Measurements from ENCODE around the gene SLC9A2. TPM values are rescaled to one million over a fixed set of nuclear protein-coding genes. Genes with fewer than 3 reads are reported as not detected.

Gene SLC9A2
- polyA plus RNA-seq, 3 donors: not detected

GRCh38 chr2:102736410-102737409, 117.4 kb downstream of the SLC9A2 start:
- Histone ChIP-seq H4K20me1 (ENCODE audit: insufficient read depth, low read length) (no peaks in the 10 kb centered on the region), H3K27me3 (ENCODE audit: control insufficient read depth in 2 of 2, insufficient read depth in 2 of 2, low read length in 2 of 2) (no peaks in the 10 kb centered on the region), H2AFZ (ENCODE audit: insufficient read depth, low read depth, low read length, poor library complexity, severe bottlenecking) (peak overlapping the region; percentile 99), H3K4me2 (replicated peaks; ENCODE audit: extremely low read depth, low read length, poor library complexity, severe bottlenecking) (peak overlapping the region; percentile 88), H3K9me3 (replicated peaks in 1 of 2; ENCODE audit: control insufficient read depth in 1 of 2, insufficient read depth in 1 of 2, low read length in 2 of 2) (no peaks in the 10 kb centered on the region), H3K36me3 (replicated peaks in 1 of 2; ENCODE audit: control insufficient read depth in 1 of 2, insufficient read depth in 2 of 2, low read length in 2 of 2) (peaks cover 2 to 3% of the 10 kb centered on the region in 2 donors), H3K4me3 (replicated peaks in 1 of 3; ENCODE audit: low read depth in 2 of 3, low read length in 3 of 3) (peak overlapping the region; percentile 75 to 91 (median 77)), H3K27ac (ENCODE audit: low read depth in 1 of 2, low read length in 2 of 2) (peak overlapping the region in 1 of 2 donors; percentile 81), H3K9ac (ENCODE audit: insufficient read depth, low read length, poor library complexity, severe bottlenecking) (peak overlapping the region; percentile 85), H3K79me2 (ENCODE audit: insufficient read depth, low read length) (peaks cover 16% of the 10 kb centered on the region), H3K4me1 (ENCODE audit: control insufficient read depth in 1 of 2, insufficient read depth in 2 of 2, low read length in 2 of 2) (peaks cover 11 to 20% of the 10 kb centered on the region in 2 donors)
- Mint-ChIP-seq H3K4me3 (peak overlapping the region; percentile 98), H3K27me3 (ENCODE audit: low read depth in 3 of 3) (peaks cover 0 to 5% (median 1%) of the 10 kb centered on the region in 3 donors), H3K27ac (peak overlapping the region in 6 of 7 donors; percentile 18 to 92 (median 82)), H3K4me1 (peaks cover 25% of the 10 kb centered on the region), H3K36me3 (peaks cover 5% of the 10 kb centered on the region in 2 donors), H3K9me3 (no peaks in the 10 kb centered on the region)
- no peak for TF ChIP-seq CTCF (IDR thresholded peaks at IDR 0.05)
- intact Hi-C loops (cut with micrococcal nuclease): no loop called here
- WGBS (ENCODE audit: insufficient coverage): 0% methylated on average over 48 of the region's 52 CpGs
- peak; percentile 52 to 58 (median 53) for DNase-seq

DNA sequence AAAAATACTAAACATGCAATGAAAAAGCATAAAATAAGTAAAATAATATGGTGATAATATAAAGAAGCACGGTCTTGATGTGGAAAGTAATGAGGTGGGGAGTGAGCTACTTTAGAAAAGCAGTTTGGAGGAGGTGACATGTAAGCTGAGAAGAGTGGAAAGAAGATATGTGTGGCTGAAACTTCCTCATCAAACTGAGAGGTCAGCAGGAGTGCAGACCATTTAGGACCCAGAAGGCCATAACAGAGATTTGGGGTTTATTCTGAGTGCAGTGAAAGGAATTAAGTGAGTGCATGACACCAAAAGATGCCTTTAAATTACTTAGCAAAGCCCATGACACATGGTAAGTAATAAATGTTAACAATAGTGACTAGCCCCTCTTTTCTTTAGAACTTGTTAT, 118.1 kb downstream of the SLC9A2 start:
- peaks cover 0 to 5% (median 1%) of the 10 kb centered on the region in 3 donors for H3K27me3 Mint-ChIP-seq (ENCODE audit: low read depth in 3 of 3)
- Histone ChIP-seq H3K4me2 (replicated peaks; ENCODE audit: extremely low read depth, low read length, poor library complexity, severe bottlenecking) (peak overlapping the region; percentile 88), H3K9ac (ENCODE audit: insufficient read depth, low read length, poor library complexity, severe bottlenecking) (no peak overlapping the region), H3K36me3 (replicated peaks in 1 of 2; ENCODE audit: control insufficient read depth in 1 of 2, insufficient read depth in 2 of 2, low read length in 2 of 2) (no peaks in the 10 kb centered on the region), H3K79me2 (ENCODE audit: insufficient read depth, low read length) (peaks cover 16% of the 10 kb centered on the region), H2AFZ (ENCODE audit: insufficient read depth, low read depth, low read length, poor library complexity, severe bottlenecking) (peak overlapping the region; percentile 99), H3K27ac (ENCODE audit: low read depth in 1 of 2, low read length in 2 of 2) (no peak overlapping the region), H3K9me3 (replicated peaks in 1 of 2; ENCODE audit: control insufficient read depth in 1 of 2, insufficient read depth in 1 of 2, low read length in 2 of 2) (no peaks in the 10 kb centered on the region), H3K4me1 (ENCODE audit: control insufficient read depth in 1 of 2, insufficient read depth in 2 of 2, low read length in 2 of 2) (peaks cover 11 to 20% of the 10 kb centered on the region in 2 donors), H3K27me3 (ENCODE audit: control insufficient read depth in 2 of 2, insufficient read depth in 2 of 2, low read length in 2 of 2) (no peaks in the 10 kb centered on the region), H4K20me1 (ENCODE audit: insufficient read depth, low read length) (no peaks in the 10 kb centered on the region), H3K4me3 (replicated peaks in 1 of 3; ENCODE audit: low read depth in 2 of 3, low read length in 3 of 3) (peak overlapping the region in 1 of 3 experiments; percentile 91)
- TF ChIP-seq CTCF (IDR thresholded peaks at IDR 0.05): no peak
- H3K4me3 Mint-ChIP-seq: peak overlapping the region in 1 of 2 donors; percentile 98
- no peak overlapping the region for H3K27ac Mint-ChIP-seq
- peaks cover 25% of the 10 kb centered on the region for H3K4me1 Mint-ChIP-seq
- DNase-seq: no peak
- H3K9me3 Mint-ChIP-seq: no peaks in the 10 kb centered on the region
- H3K36me3 Mint-ChIP-seq: no peaks in the 10 kb centered on the region
- no CpG with 5 or more reads among the region's 1 CpG for WGBS (ENCODE audit: insufficient coverage)
- intact Hi-C loops (cut with micrococcal nuclease): no loop called here
